Liver (tissue), 9 donors: Measurements from ENCODE around the gene CYBRD1. TPM values are rescaled to one million over a fixed set of nuclear protein-coding genes. Genes with fewer than 3 reads are reported as not detected.

Experiments used
- DNase-seq: peaks from one replicate; pipeline ENCODE4 v3.0.0-alpha.2; 2017; ENCODE audit warnings: low spot score
- H3K27ac ChIP-seq, 2 donors: one replicate each; pipeline ENCODE4 v1.7.0; 2013; ENCODE audit warnings: inconsistent platforms in 2 of 2, low read length in 2 of 2, control low read depth in 1 of 2, low read depth in 1 of 2, mild to moderate bottlenecking in 1 of 2
- H3K27me3 ChIP-seq, 4 donors: one replicate each; pipeline versions ENCODE4 v1.6.1 to v1.7.0; 2013; ENCODE audit warnings: low read length in 3 of 4, inconsistent platforms in 1 of 4, mild to moderate bottlenecking in 1 of 4, moderate library complexity in 1 of 4; ENCODE audit not compliant: control insufficient read depth in 4 of 4, insufficient read depth in 4 of 4
- H3K36me3 ChIP-seq, 4 donors: one replicate each; pipeline versions ENCODE4 v1.6.1 to v1.7.0; 2013; ENCODE audit warnings: low read length in 3 of 4, mild to moderate bottlenecking in 3 of 4, low read depth in 1 of 4, moderate library complexity in 1 of 4; ENCODE audit not compliant: control insufficient read depth in 4 of 4, insufficient read depth in 3 of 4
- H3K4me1 ChIP-seq, 4 donors: one replicate each; pipeline versions ENCODE4 v1.6.1 to v1.7.0; 2013; ENCODE audit warnings: low read length in 3 of 4, mild to moderate bottlenecking in 3 of 4, moderate library complexity in 1 of 4; ENCODE audit not compliant: control insufficient read depth in 4 of 4, insufficient read depth in 4 of 4
- H3K4me3 ChIP-seq, 3 donors: one replicate each; pipeline versions ENCODE4 v1.6.1 to v1.7.0; 2013; ENCODE audit warnings: low read length in 3 of 3, control low read depth in 1 of 3, low read depth in 1 of 3, mild to moderate bottlenecking in 1 of 3
- H3K9ac ChIP-seq, 2 donors: one replicate each; pipeline ENCODE4 v1.7.0; 2013; ENCODE audit warnings: low read length in 2 of 2, mild to moderate bottlenecking in 2 of 2, moderate library complexity in 2 of 2, control low read depth in 1 of 2, low read depth in 1 of 2
- H3K9me3 ChIP-seq, 4 donors: one replicate each; pipeline versions ENCODE4 v1.6.1 to v1.7.0; 2013; ENCODE audit warnings: low read length in 3 of 4; ENCODE audit not compliant: control insufficient read depth in 4 of 4
- ATF3 ChIP-seq: IDR thresholded peaks from 2 replicates; pipeline ENCODE4 v1.6.1; 2016; ENCODE audit warnings: antibody characterized with exemption
- CTCF ChIP-seq: fragments of 150-350 bp; IDR thresholded peaks from 2 replicates; pipeline ENCODE4 v1.5.1; 2017; ENCODE audit warnings: improper control_type of control experiment, low read depth, low read length; ENCODE audit not compliant: missing input control
- EGR1 ChIP-seq, 2 donors: IDR thresholded peaks; 2 replicates each; pipeline ENCODE4 v1.6.1; 2016 to 2018; ENCODE audit warnings: antibody characterized with exemption in 2 of 2, low read depth in 2 of 2
- FOXA1 ChIP-seq: IDR thresholded peaks from 2 replicates; pipeline ENCODE4 v1.6.1; 2016; ENCODE audit warnings: antibody characterized with exemption
- FOXA2 ChIP-seq: IDR thresholded peaks from 2 replicates; pipeline ENCODE4 v1.6.1; 2016; ENCODE audit warnings: antibody characterized with exemption
- GABPA ChIP-seq, 2 donors: IDR thresholded peaks in 1 of 2; conservative IDR thresholded peaks in 1 of 2; 2 replicates each; pipeline ENCODE4 v1.6.1; 2016; ENCODE audit warnings: antibody characterized with exemption in 2 of 2, mild to moderate bottlenecking in 1 of 2, moderate library complexity in 1 of 2
- HNF4A ChIP-seq, 2 donors: conservative IDR thresholded peaks; 2 replicates each; pipeline ENCODE4 v1.6.1; 2016; ENCODE audit warnings: antibody characterized with exemption in 2 of 2, mild to moderate bottlenecking in 2 of 2
- HNF4G ChIP-seq: IDR thresholded peaks from 2 replicates; pipeline ENCODE4 v1.6.1; 2016; ENCODE audit warnings: antibody characterized with exemption
- JUND ChIP-seq, 2 donors: IDR thresholded peaks; 2 replicates each; pipeline ENCODE4 v1.6.1; 2016; ENCODE audit warnings: antibody characterized with exemption in 2 of 2
- MAX ChIP-seq: IDR thresholded peaks from 2 replicates; pipeline ENCODE4 v1.6.1; 2016; ENCODE audit warnings: antibody characterized with exemption
- NR2F2 ChIP-seq: IDR thresholded peaks from 2 replicates; pipeline ENCODE4 v1.6.1; 2016; ENCODE audit warnings: antibody characterized with exemption
- RAD21 ChIP-seq, 2 donors: IDR thresholded peaks; 2 replicates each; pipeline ENCODE4 v1.6.1; 2016; ENCODE audit warnings: antibody characterized with exemption in 2 of 2, mild to moderate bottlenecking in 2 of 2
- REST ChIP-seq: IDR thresholded peaks from 2 replicates; pipeline ENCODE4 v1.6.1; 2016; ENCODE audit warnings: antibody characterized with exemption, mild to moderate bottlenecking
- RXRA ChIP-seq, 2 donors: IDR thresholded peaks; 2 replicates each; pipeline ENCODE4 v1.6.1; 2017 to 2018; ENCODE audit warnings: antibody characterized with exemption in 2 of 2, mild to moderate bottlenecking in 1 of 2
- SP1 ChIP-seq: IDR thresholded peaks from 2 replicates; pipeline ENCODE4 v1.6.1; 2018; ENCODE audit warnings: antibody characterized with exemption, mild to moderate bottlenecking
- TAF1 ChIP-seq: conservative IDR thresholded peaks from 2 replicates; pipeline ENCODE4 v1.6.1; 2016; ENCODE audit warnings: antibody characterized with exemption, mild to moderate bottlenecking
- YY1 ChIP-seq: IDR thresholded peaks from 2 replicates; pipeline ENCODE4 v1.6.1; 2016; ENCODE audit warnings: antibody characterized with exemption, mild to moderate bottlenecking
- ZBTB33 ChIP-seq: IDR thresholded peaks from 2 replicates; pipeline ENCODE4 v1.6.1; 2016; ENCODE audit warnings: antibody characterized with exemption
- WGBS: extraction: QIAGEN DNeasy Blood & Tissue Kit; methylation state at CpG from one replicate; pipeline ENCODE4 v1.1.7; 2013; 5-methylcytosine and 5-hydroxymethylcytosine counted together
- polyA plus RNA-seq, 2 donors: library from polyadenylated mRNA; stranded (reverse) in 1 of 2; unstranded in 1 of 2; fragments of 200-250 nt in 1 of 2; fragments of >200 nt in 1 of 2; fragmentation: Nextera tagmentation in 1 of 2; extraction: Ambion mirVana in 1 of 2; gene quantifications; one replicate each; pipeline versions ENCODE4 v1.2.1 to v1.2.3, GENCODE V29; 2013 to 2015
- total RNA-seq, 2 donors: library from RNA; depleted of rRNA; stranded (reverse); fragments of >200 nt; gene quantifications; one replicate each; pipeline ENCODE4 v1.2.3, GENCODE V29; 2014
- donor health status: healthy.
- donor health status: healthy.
- donor health status: healthy.
- donor health status: healthy.
- donor health status: healthy.

Gene CYBRD1
- total and polyA plus RNA-seq, 4 donors, result 5.8 to 51.1 (median 9.4) TPM

- H3K4me3 ChIP-seq, result no peak overlapping the region
- no peak overlapping the region for H3K27ac ChIP-seq
- WGBS, result 86% methylated on average over 5 of the region's 5 CpGs
- TF ChIP-seq FOXA1 (no peak), NR2F2 (no peak), GABPA (IDR thresholded peaks at IDR 0.05 in 1 of 2, conservative IDR thresholded peaks at IDR 0.05 in 1 of 2) (no peak), ATF3 (no peak), HNF4G (no peak), EGR1 (IDR thresholded peaks at IDR 0.05; ENCODE audit: low read depth in 2 of 2) (no peak), HNF4A (conservative IDR thresholded peaks at IDR 0.05) (no peak), MAX (no peak), ZBTB33 (no peak), JUND (IDR thresholded peaks at IDR 0.05) (no peak), YY1 (no peak), FOXA2 (no peak), SP1 (no peak), RXRA (IDR thresholded peaks at IDR 0.05) (no peak), REST (no peak), TAF1 (no peak), CTCF (no peak), RAD21 (IDR thresholded peaks at IDR 0.05) (no peak)
- no peaks in the 10 kb centered on the region for H3K36me3 ChIP-seq
- peaks cover 0 to 2% (median 0%) of the 10 kb centered on the region in 4 donors for H3K9me3 ChIP-seq
- DNase-seq, result no peak
- peaks cover 5 to 23% (median 14%) of the 10 kb centered on the region in 4 donors for H3K4me1 ChIP-seq
- no peak overlapping the region for H3K9ac ChIP-seq
- H3K27me3 ChIP-seq, result no peaks in the 10 kb centered on the region
Observed at GRCh38 chr2:171520471-171520870, 1.8 kb upstream of the CYBRD1 start.
